HepG2 (cell line): ENCODE data around the gene FAH. TPM values are rescaled to one million over a fixed set of nuclear protein-coding genes. Genes with fewer than 3 reads are reported as not detected.

Experiments used
- ATAC-seq: fragments of 200-7000 bp; cut with Tn5 transposase; 3 replicates; pipeline ENCODE4 v1.9.1; 2020; ENCODE audit warnings: mild to moderate bottlenecking, moderate library complexity
- BruUV-seq: library from RNA; stranded (reverse); fragments of 400-500 nt; replicated peaks from 2 replicates; lab custom pipeline; 2021; lab: Mats Ljungman, UMichigan
- CTCF ChIA-PET: fragments of 300-600 bp; formaldehyde crosslinking; extraction: SDS; loops from one replicate; lab custom pipeline; 2021; ENCODE audit warnings: low total read pairs, inconsistent platforms, low intra/inter-chr PET ratio; lab: Yijun Ruan, JAX
- POLR2A ChIA-PET: fragments of 350-600 bp; sonication (Branson Sonifier 250); formaldehyde crosslinking; loops from one replicate; lab custom pipeline; 2020; ENCODE audit warnings: antibody characterized with exemption, inconsistent platforms; lab: Yijun Ruan, JAX
- DNase-seq: peaks from one replicate; pipeline ENCODE4 v3.0.0-alpha.2; 2015; ENCODE audit warnings: low spot score
- FAIRE-seq: peaks from 3 replicates; lab custom pipeline; 2011; peaks lifted over from hg19 to GRCh38; lab: Jason Lieb, UNC
- H2AFZ ChIP-seq: one replicate; pipeline ENCODE4 v1.6.1; 2011; ENCODE audit warnings: low read length, inconsistent platforms
- H3K27ac ChIP-seq: fragments of 300-600 bp; 3 replicates; pipeline ENCODE4 v1.8.0; 2011; ENCODE audit warnings: mixed run types, mild to moderate bottlenecking, mixed read lengths, low read length, inconsistent platforms; ENCODE audit not compliant: insufficient read depth; ENCODE audit errors: extremely low read length
- H3K27me3 ChIP-seq, 2 experiments: fragments of 200-600 bp in 1 of 2; 2 replicates in 1 of 2; 3 replicates in 1 of 2; pipeline versions ENCODE4 v1.6.0 to v1.8.0; 2011; ENCODE audit warnings: low read length in 2 of 2, mild to moderate bottlenecking in 2 of 2, moderate library complexity in 2 of 2, inconsistent platforms in 1 of 2; ENCODE audit not compliant: insufficient read depth in 2 of 2, control insufficient read depth in 1 of 2
- H3K36me3 ChIP-seq, 2 experiments: fragments of 200-600 bp in 1 of 2; replicated peaks in 1 of 2; 2 replicates in 1 of 2; 3 replicates in 1 of 2; pipeline versions ENCODE4 v1.5.1 to v1.8.0; 2011; ENCODE audit warnings: low read length in 2 of 2, inconsistent platforms in 1 of 2; ENCODE audit not compliant: insufficient read depth in 2 of 2, control insufficient read depth in 1 of 2
- H3K4me1 ChIP-seq: 2 replicates; pipeline ENCODE4 v1.5.1; 2012; ENCODE audit warnings: low read length, inconsistent platforms; ENCODE audit not compliant: insufficient read depth
- H3K4me2 ChIP-seq: 2 replicates; pipeline ENCODE4 v1.6.0; 2011; ENCODE audit warnings: low read depth, low read length, inconsistent platforms
- H3K4me3 ChIP-seq, 3 experiments: fragments of 200-600 bp in 1 of 3; sonication (generic), shearing (Covaris generic) in 1 of 3; replicated peaks in 1 of 3; 2 replicates each; pipeline ENCODE4 v1.5.1; 2011 to 2016; ENCODE audit warnings: low read length in 3 of 3, inconsistent platforms in 2 of 3, low read depth in 2 of 3, mild to moderate bottlenecking in 2 of 3, control low read depth in 1 of 3, mixed read lengths in 1 of 3; ENCODE audit not compliant: insufficient read depth in 1 of 3
- H3K79me2 ChIP-seq: one replicate; pipeline ENCODE4 v1.6.1; 2011; ENCODE audit warnings: low read length, inconsistent platforms; ENCODE audit not compliant: insufficient read depth
- H3K9ac ChIP-seq: 2 replicates; pipeline ENCODE4 v1.6.0; 2011; ENCODE audit warnings: mild to moderate bottlenecking, low read depth, low read length, inconsistent platforms; ENCODE audit not compliant: insufficient read depth
- H3K9me3 ChIP-seq: 2 replicates; pipeline ENCODE4 v1.5.1; 2012; ENCODE audit warnings: mild to moderate bottlenecking, low read length
- H4K20me1 ChIP-seq: 2 replicates; pipeline ENCODE4 v1.6.0; 2011; ENCODE audit warnings: inconsistent platforms, mild to moderate bottlenecking, low read length, moderate library complexity; ENCODE audit not compliant: insufficient read depth
- GZF1 ChIP-seq: sonication (generic); formaldehyde crosslinking; IDR thresholded peaks from 2 replicates; pipeline ENCODE4 v1.5.1; 2020; ENCODE audit warnings: mild to moderate bottlenecking, missing genetic modification reagents
- HCFC1 ChIP-seq: fragments of 150-350 bp; IDR thresholded peaks from 2 replicates; pipeline ENCODE4 v1.6.1; 2014; ENCODE audit warnings: low read depth, low read length
- HMGXB3 ChIP-seq: sonication (generic); formaldehyde crosslinking; IDR thresholded peaks from 2 replicates; pipeline ENCODE4 v1.4.0; 2020; ENCODE audit warnings: missing genetic modification reagents, borderline replicate concordance
- PHF21A ChIP-seq: sonication (generic); formaldehyde crosslinking; IDR thresholded peaks from 2 replicates; pipeline ENCODE4 v1.5.0; 2020; ENCODE audit warnings: mild to moderate bottlenecking, missing genetic modification reagents
- SMYD3 ChIP-seq: sonication (generic); formaldehyde crosslinking; IDR thresholded peaks from 2 replicates; pipeline ENCODE4 v1.8.1; 2023; ENCODE audit warnings: mild to moderate bottlenecking, missing genetic modification reagents
- ZBTB21 ChIP-seq: sonication (generic); formaldehyde crosslinking; IDR thresholded peaks from 2 replicates; pipeline ENCODE4 v1.4.0; 2020; ENCODE audit warnings: missing genetic modification reagents
- ZC3H13 ChIP-seq: sonication (generic); formaldehyde crosslinking; IDR thresholded peaks from 2 replicates; pipeline ENCODE4 v1.8.1; 2023; ENCODE audit warnings: mild to moderate bottlenecking, missing genetic modification reagents, moderate library complexity
- ZNF276 ChIP-seq: sonication (generic); formaldehyde crosslinking; IDR thresholded peaks from 2 replicates; pipeline ENCODE4 v1.4.0; 2020; ENCODE audit warnings: mild to moderate bottlenecking, low read depth, missing genetic modification reagents
- WGBS: methylation state at CpG from one replicate; pipeline ENCODE4 v1.1.6; 2017; ENCODE audit warnings: low lambda C conversion rate; 5-methylcytosine and 5-hydroxymethylcytosine counted together
- in situ Hi-C: cut with HindIII; loops from 2 replicates; pipeline ENCODE4 v1.10.0; 2017; ENCODE audit warnings: low pct_unique_long_range_greater_than_20kb; ENCODE audit not compliant: extremely low pct_ligation_motif_present
- intact Hi-C: fragments of 100-400 bp; cut with micrococcal nuclease; formaldehyde crosslinking; loops from one replicate; pipeline ENCODE4 v1.10.0; 2022; ENCODE audit not compliant: unreplicated experiment
- polyA plus RNA-seq, 8 experiments: library from polyadenylated mRNA; depleted of rRNA in 3 of 8; stranded (reverse) in 7 of 8; unstranded in 1 of 8; fragments of >200 nt; fragmentation: Illumina TruSeq in 4 of 8; extraction: Trizol in 4 of 8; gene quantifications; 2 replicates each; pipeline versions ENCODE4 v1.2.1 to v1.2.3, GENCODE V29; 2011 to 2016; ENCODE audit warnings: low read depth in 4 of 8, missing spikeins in 1 of 8, mixed read lengths in 1 of 8; ENCODE audit not compliant: insufficient read depth in 1 of 8
- total RNA-seq, 5 experiments: library from RNA; depleted of rRNA; stranded (reverse); fragments of >200 nt; fragmentation: Illumina TruSeq; extraction: Trizol; gene quantifications; 2 replicates each; pipeline ENCODE4 v1.2.3, GENCODE V29; 2016; ENCODE audit warnings: low read depth in 1 of 5
- TF ChIP-seq, protein P1 (sequence below): sonication (generic); formaldehyde crosslinking; IDR thresholded peaks from 2 replicates; pipeline ENCODE4 v1.4.0; 2020; ENCODE audit warnings: missing genetic modification reagents
- TF ChIP-seq, protein P2 (sequence below): sonication (generic); formaldehyde crosslinking; IDR thresholded peaks from 2 replicates; pipeline ENCODE4 v1.5.0; 2020; ENCODE audit warnings: mild to moderate bottlenecking, missing genetic modification reagents
- TF ChIP-seq, protein P3 (sequence below): sonication (generic); formaldehyde crosslinking; IDR thresholded peaks from 2 replicates; pipeline ENCODE4 v1.4.0; 2020; ENCODE audit warnings: missing genetic modification reagents, mild to moderate bottlenecking, borderline replicate concordance

Gene FAH
- total and polyA plus RNA-seq, 2 of the 13 experiments (the other 11 are each of a cell fraction or from before 2014, with no cell fraction given), result 36.6 to 75.0 TPM

- FAIRE-seq, result no peak
- Histone ChIP-seq H3K79me2 (no peaks in the 10 kb centered on the region), H2AFZ (no peak overlapping the region), H3K4me3 (no peak overlapping the region), H3K27me3 (no peaks in the 10 kb centered on the region), H3K4me1 (peaks cover 32% of the 10 kb centered on the region), H3K9ac (no peak overlapping the region), H3K27ac (no peak overlapping the region), H3K9me3 (no peaks in the 10 kb centered on the region), H3K4me2 (no peak overlapping the region), H4K20me1 (no peaks in the 10 kb centered on the region), H3K36me3 (no peaks in the 10 kb centered on the region)
- POLR2A ChIA-PET, result no interaction called here
- BruUV-seq, result no TSS peak
- no peak for ATAC-seq
- in situ Hi-C loops (no loop called here), intact Hi-C loops (no loop called here)
- CTCF ChIA-PET, result no interaction called here
- DNase-seq, result no peak
- WGBS, result 82% methylated on average over 10 of the region's 10 CpGs
- TF ChIP-seq HMGXB3 (CRISPR knock-in tag), result no peak
- TF ChIP-seq SMYD3 (CRISPR knock-in tag), result no peak
- no peak for TF ChIP-seq ZC3H13 (CRISPR knock-in tag)
- no peak for TF ChIP-seq ZBTB21 (CRISPR knock-in tag)
- TF ChIP-seq PHF21A (CRISPR knock-in tag), result no peak
- no peak for TF ChIP-seq ZNF276 (CRISPR knock-in tag)
- no peak for TF ChIP-seq HCFC1
- TF ChIP-seq, protein P1, sequence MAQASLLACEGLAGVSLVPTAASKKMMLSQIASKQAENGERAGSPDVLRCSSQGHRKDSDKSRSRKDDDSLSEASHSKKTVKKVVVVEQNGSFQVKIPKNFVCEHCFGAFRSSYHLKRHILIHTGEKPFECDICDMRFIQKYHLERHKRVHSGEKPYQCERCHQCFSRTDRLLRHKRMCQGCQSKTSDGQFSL (CRISPR knock-in tag), result no peak
- TF ChIP-seq, protein P2, sequence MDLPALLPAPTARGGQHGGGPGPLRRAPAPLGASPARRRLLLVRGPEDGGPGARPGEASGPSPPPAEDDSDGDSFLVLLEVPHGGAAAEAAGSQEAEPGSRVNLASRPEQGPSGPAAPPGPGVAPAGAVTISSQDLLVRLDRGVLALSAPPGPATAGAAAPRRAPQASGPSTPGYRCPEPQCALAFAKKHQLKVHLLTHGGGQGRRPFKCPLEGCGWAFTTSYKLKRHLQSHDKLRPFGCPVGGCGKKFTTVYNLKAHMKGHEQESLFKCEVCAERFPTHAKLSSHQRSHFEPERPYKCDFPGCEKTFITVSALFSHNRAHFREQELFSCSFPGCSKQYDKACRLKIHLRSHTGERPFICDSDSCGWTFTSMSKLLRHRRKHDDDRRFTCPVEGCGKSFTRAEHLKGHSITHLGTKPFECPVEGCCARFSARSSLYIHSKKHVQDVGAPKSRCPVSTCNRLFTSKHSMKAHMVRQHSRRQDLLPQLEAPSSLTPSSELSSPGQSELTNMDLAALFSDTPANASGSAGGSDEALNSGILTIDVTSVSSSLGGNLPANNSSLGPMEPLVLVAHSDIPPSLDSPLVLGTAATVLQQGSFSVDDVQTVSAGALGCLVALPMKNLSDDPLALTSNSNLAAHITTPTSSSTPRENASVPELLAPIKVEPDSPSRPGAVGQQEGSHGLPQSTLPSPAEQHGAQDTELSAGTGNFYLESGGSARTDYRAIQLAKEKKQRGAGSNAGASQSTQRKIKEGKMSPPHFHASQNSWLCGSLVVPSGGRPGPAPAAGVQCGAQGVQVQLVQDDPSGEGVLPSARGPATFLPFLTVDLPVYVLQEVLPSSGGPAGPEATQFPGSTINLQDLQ (CRISPR knock-in tag), result no peak
- TF ChIP-seq, protein P3, sequence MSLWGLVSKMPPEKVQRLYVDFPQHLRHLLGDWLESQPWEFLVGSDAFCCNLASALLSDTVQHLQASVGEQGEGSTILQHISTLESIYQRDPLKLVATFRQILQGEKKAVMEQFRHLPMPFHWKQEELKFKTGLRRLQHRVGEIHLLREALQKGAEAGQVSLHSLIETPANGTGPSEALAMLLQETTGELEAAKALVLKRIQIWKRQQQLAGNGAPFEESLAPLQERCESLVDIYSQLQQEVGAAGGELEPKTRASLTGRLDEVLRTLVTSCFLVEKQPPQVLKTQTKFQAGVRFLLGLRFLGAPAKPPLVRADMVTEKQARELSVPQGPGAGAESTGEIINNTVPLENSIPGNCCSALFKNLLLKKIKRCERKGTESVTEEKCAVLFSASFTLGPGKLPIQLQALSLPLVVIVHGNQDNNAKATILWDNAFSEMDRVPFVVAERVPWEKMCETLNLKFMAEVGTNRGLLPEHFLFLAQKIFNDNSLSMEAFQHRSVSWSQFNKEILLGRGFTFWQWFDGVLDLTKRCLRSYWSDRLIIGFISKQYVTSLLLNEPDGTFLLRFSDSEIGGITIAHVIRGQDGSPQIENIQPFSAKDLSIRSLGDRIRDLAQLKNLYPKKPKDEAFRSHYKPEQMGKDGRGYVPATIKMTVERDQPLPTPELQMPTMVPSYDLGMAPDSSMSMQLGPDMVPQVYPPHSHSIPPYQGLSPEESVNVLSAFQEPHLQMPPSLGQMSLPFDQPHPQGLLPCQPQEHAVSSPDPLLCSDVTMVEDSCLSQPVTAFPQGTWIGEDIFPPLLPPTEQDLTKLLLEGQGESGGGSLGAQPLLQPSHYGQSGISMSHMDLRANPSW (CRISPR knock-in tag), result no peak
- TF ChIP-seq GZF1 (CRISPR knock-in tag), result no peak
Measured at GRCh38 chr15:80203361-80203885, 50.6 kb downstream of the FAH start.
